Endodermal cell (in vitro differentiated cells): ENCODE measurements around the gene RNF215. TPM values are rescaled to one million over a fixed set of nuclear protein-coding genes. Genes with fewer than 3 reads are reported as not detected.

ENCODE experiments used
- DNase-seq: peaks from one replicate; pipeline ENCODE4 v3.0.0-alpha.2; 2017
- H3K27ac ChIP-seq: 2 replicates; pipeline ENCODE4 v1.5.1; 2013; ENCODE audit warnings: mild to moderate bottlenecking, low read depth, low read length, moderate library complexity
- H3K27me3 ChIP-seq: 2 replicates; pipeline ENCODE4 v1.6.1; 2013; ENCODE audit warnings: mild to moderate bottlenecking, low read length, moderate library complexity; ENCODE audit not compliant: insufficient read depth, control insufficient read depth, poor library complexity, severe bottlenecking
- H3K36me3 ChIP-seq: 2 replicates; pipeline ENCODE4 v1.7.0; 2013; ENCODE audit warnings: mild to moderate bottlenecking, low read length, moderate library complexity; ENCODE audit not compliant: control insufficient read depth, insufficient read depth
- H3K4me1 ChIP-seq: one replicate; pipeline ENCODE4 v1.7.0; 2013; ENCODE audit warnings: low read length; ENCODE audit not compliant: control insufficient read depth, insufficient read depth
- H3K4me3 ChIP-seq: 2 replicates; pipeline ENCODE4 v1.5.1; 2013; ENCODE audit warnings: mild to moderate bottlenecking, low read length, moderate library complexity
- H3K9ac ChIP-seq: 2 replicates; pipeline ENCODE4 v1.6.1; 2013; ENCODE audit warnings: mild to moderate bottlenecking, low read length, moderate library complexity; ENCODE audit not compliant: poor library complexity, severe bottlenecking; ENCODE audit errors: extremely low read depth
- H3K9me3 ChIP-seq: 2 replicates; pipeline ENCODE4 v1.6.1; 2013; ENCODE audit warnings: mild to moderate bottlenecking, low read length, moderate library complexity; ENCODE audit not compliant: control insufficient read depth
- H3K27ac Mint-ChIP-seq: 2 replicates; pipeline ENCODE4 v1.8.0; 2020; ENCODE audit warnings: mixed read lengths
- H3K27me3 Mint-ChIP-seq: 2 replicates; pipeline ENCODE4 v1.8.0; 2021; ENCODE audit warnings: mild to moderate bottlenecking, mixed read lengths; ENCODE audit not compliant: insufficient read depth
- H3K36me3 Mint-ChIP-seq: 2 replicates; pipeline ENCODE4 v1.8.0; 2020; ENCODE audit warnings: low read depth, mixed read lengths
- H3K4me1 Mint-ChIP-seq: 2 replicates; pipeline ENCODE4 v1.8.0; 2020; ENCODE audit warnings: mixed read lengths
- H3K4me3 Mint-ChIP-seq: 2 replicates; pipeline ENCODE4 v1.8.0; 2020; ENCODE audit warnings: mild to moderate bottlenecking, moderate library complexity, mixed read lengths
- H3K9me3 Mint-ChIP-seq: 2 replicates; pipeline ENCODE4 v1.8.0; 2020; ENCODE audit warnings: mild to moderate bottlenecking, mixed read lengths
- CTCF ChIP-seq: fragments of 200-600 bp; sonication (generic); conservative IDR thresholded peaks from 2 replicates; pipeline ENCODE4 v1.5.0; 2021; ENCODE audit warnings: antibody characterized with exemption, mild to moderate bottlenecking
- WGBS, 2 experiments: methylation state at CpG; one replicate each; pipeline versions ENCODE4 v1.1.5 to v1.1.7; 2013; ENCODE audit warnings: missing lambda C conversion rate in 2 of 2, mixed read lengths in 1 of 2; ENCODE audit not compliant: insufficient coverage in 1 of 2, insufficient read length in 1 of 2; 5-methylcytosine and 5-hydroxymethylcytosine counted together
- total RNA-seq, 2 donors: library from RNA; stranded (reverse); fragmentation: NEBNext Ultra II Directional in 1 of 2; extraction: Animal tissue kit (Norgen Biotek cat#: 25700) in 1 of 2; gene quantifications; 2 replicates in 1 of 2; 3 replicates in 1 of 2; pipeline ENCODE4 v1.2.1, GENCODE V29; 2021

The RNF215 gene
- total RNA-seq, 2 donors from 2014 or later = 44.0 to 46.7 TPM

GRCh38 chr22:30432520-30432919 lies 45.3 kb upstream of the RNF215 start:
- H3K9ac ChIP-seq = no peak overlapping the region
- peaks cover 8% of the 10 kb centered on the region for H3K36me3 ChIP-seq
- TF ChIP-seq CTCF = no peak
- no peak for DNase-seq
- Mint-ChIP-seq H3K36me3 (peaks cover 5% of the 10 kb centered on the region), H3K27me3 (no peaks in the 10 kb centered on the region), H3K27ac (no peak overlapping the region), H3K4me3 (no peak overlapping the region), H3K4me1 (no peaks in the 10 kb centered on the region), H3K9me3 (no peaks in the 10 kb centered on the region)
- no peaks in the 10 kb centered on the region for H3K9me3 ChIP-seq
- no peak overlapping the region for H3K4me3 ChIP-seq
- WGBS, 2 experiments = 70% methylated on average over 2 of the region's 2 CpGs; no CpG with 5 or more reads in 1 of the 2 experiments
- no peak overlapping the region for H3K27ac ChIP-seq
- H3K27me3 ChIP-seq = no peaks in the 10 kb centered on the region
- no peaks in the 10 kb centered on the region for H3K4me1 ChIP-seq

- peaks cover 9% of the 10 kb centered on the region for H3K36me3 Mint-ChIP-seq
- Histone ChIP-seq H3K4me1 (no peaks in the 10 kb centered on the region), H3K27ac (no peak overlapping the region), H3K9ac (no peak overlapping the region), H3K36me3 (peaks cover 12% of the 10 kb centered on the region), H3K27me3 (no peaks in the 10 kb centered on the region), H3K4me3 (no peak overlapping the region), H3K9me3 (no peaks in the 10 kb centered on the region)
- whole genome bisulfite sequencing, 2 experiments = 80 to 91% methylated on average over 2 to 4 of the region's 4 CpGs
- no peaks in the 10 kb centered on the region for H3K4me1 Mint-ChIP-seq
- no peak overlapping the region for H3K4me3 Mint-ChIP-seq
- no peaks in the 10 kb centered on the region for H3K9me3 Mint-ChIP-seq
- H3K27ac Mint-ChIP-seq = no peak overlapping the region
- H3K27me3 Mint-ChIP-seq = no peaks in the 10 kb centered on the region
- TF ChIP-seq CTCF = no peak
- peak; percentile 54 for DNase-seq
Measured at GRCh38 chr22:30432096-30432495, 44.9 kb upstream of the RNF215 start.

GRCh38 chr22:30430933-30431332 lies 43.7 kb upstream of the RNF215 start:
- TF ChIP-seq CTCF = peak; percentile 43
- no peaks in the 10 kb centered on the region for H3K4me1 ChIP-seq
- no peaks in the 10 kb centered on the region for H3K9me3 Mint-ChIP-seq
- DNase-seq = peak; percentile 63
- no peak overlapping the region for H3K27ac ChIP-seq
- peaks cover 4% of the 10 kb centered on the region for H3K4me1 Mint-ChIP-seq
- 83% methylated on average over 4 of the region's 4 CpGs; no CpG with 5 or more reads in 1 of the 2 experiments for WGBS, 2 experiments
- no peak overlapping the region for H3K27ac Mint-ChIP-seq
- no peaks in the 10 kb centered on the region for H3K9me3 ChIP-seq
- no peak overlapping the region for H3K9ac ChIP-seq
- no peaks in the 10 kb centered on the region for H3K27me3 ChIP-seq
- no peak overlapping the region for H3K4me3 ChIP-seq
- H3K27me3 Mint-ChIP-seq = no peaks in the 10 kb centered on the region
- no peak overlapping the region for H3K4me3 Mint-ChIP-seq
- H3K36me3 ChIP-seq = peaks cover 15% of the 10 kb centered on the region
- H3K36me3 Mint-ChIP-seq = peaks cover 12% of the 10 kb centered on the region
